ENCODE measurements around the gene HAPLN1.
"Not testable (repeated sequence)": the region's sequence is repeated elsewhere in the genome, so short reads cannot be mapped to it uniquely, and the experiment has no call there.

HAPLN1 gene

DNA sequence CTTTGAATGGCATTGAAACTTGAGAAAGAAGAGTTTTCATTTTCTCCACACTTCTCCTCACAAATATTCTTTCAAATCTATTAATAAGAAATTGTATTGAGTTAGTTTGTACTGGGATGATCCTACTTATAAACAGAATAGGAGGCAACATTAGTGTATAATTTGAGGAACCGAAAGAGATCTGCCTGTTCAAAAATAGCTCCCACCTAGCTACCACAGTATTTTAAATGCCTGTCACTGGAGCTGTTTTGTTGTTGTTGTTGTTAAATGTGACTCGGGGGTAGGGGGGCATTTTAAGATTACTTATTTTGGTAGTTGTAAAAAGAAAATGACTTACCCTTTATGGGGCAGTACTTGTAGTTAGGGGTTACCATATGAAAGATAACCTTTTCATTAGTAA, 20.1 kb upstream of the HAPLN1 start:
- no peaks in the 10 kb centered on the region for H3K9me3 ChIP-seq (replicated peaks; ENCODE audit: insufficient read depth, low read length)
- H3K27me3 ChIP-seq (replicated peaks; ENCODE audit: insufficient read depth, low read length): no peaks in the 10 kb centered on the region
- H3K4me2 ChIP-seq (ENCODE audit: low read depth, low read length): peak overlapping the region; percentile 12; the same call in 1 of the 2 replicates
- DNase-seq: no peak
- TF ChIP-seq EZH2 (optimal IDR thresholded peaks at IDR 0.05; ENCODE audit: low read depth, low read length) (no peak), CTCF (IDR thresholded peaks at IDR 0.05; ENCODE audit: low read length) (no peak), EZH2phosphoT487 (IDR thresholded peaks at IDR 0.05; ENCODE audit: low read length) (no peak)
- H3K4me1 ChIP-seq (ENCODE audit: low read length): no peaks in the 10 kb centered on the region
- no peaks in the 10 kb centered on the region for H3K79me2 ChIP-seq (ENCODE audit: low read length)
- H2AFZ ChIP-seq (ENCODE audit: low read length): no peak overlapping the region
- H3F3A ChIP-seq (ENCODE audit: insufficient read depth, low read length): no peaks in the 10 kb centered on the region
- no peak overlapping the region for H3K9ac ChIP-seq (ENCODE audit: low read length)
- no peak overlapping the region; the same call in 1 of the 2 replicates for H3K27ac ChIP-seq (ENCODE audit: low read length)
- no peaks in the 10 kb centered on the region for H4K20me1 ChIP-seq (ENCODE audit: insufficient read depth, low read length)
- no peaks in the 10 kb centered on the region for H3K36me3 ChIP-seq (replicated peaks; ENCODE audit: insufficient read depth, low read length)
- no peak overlapping the region for H3K4me3 ChIP-seq (ENCODE audit: low read length)
- H3K9me2 ChIP-seq (replicated peaks; ENCODE audit: insufficient read depth, low read length): no peaks in the 10 kb centered on the region

GRCh38 chr5:83736169-83736568, 15.5 kb upstream of the HAPLN1 start:
- not testable (repeated sequence) for H3K4me3 ChIP-seq (ENCODE audit: low read length); H3K9me2 ChIP-seq (replicated peaks; ENCODE audit: insufficient read depth, low read length); H3K9me3 ChIP-seq (replicated peaks; ENCODE audit: insufficient read depth, low read length); H3K4me1 ChIP-seq (ENCODE audit: low read length); DNase-seq; H3K27me3 ChIP-seq (replicated peaks; ENCODE audit: insufficient read depth, low read length); H3K4me2 ChIP-seq (ENCODE audit: low read depth, low read length); H3K27ac ChIP-seq (ENCODE audit: low read length); H3K79me2 ChIP-seq (ENCODE audit: low read length); H3K36me3 ChIP-seq (replicated peaks; ENCODE audit: insufficient read depth, low read length); H4K20me1 ChIP-seq (ENCODE audit: insufficient read depth, low read length); H2AFZ ChIP-seq (ENCODE audit: low read length); H3K9ac ChIP-seq (ENCODE audit: low read length); H3F3A ChIP-seq (ENCODE audit: insufficient read depth, low read length)

DNA sequence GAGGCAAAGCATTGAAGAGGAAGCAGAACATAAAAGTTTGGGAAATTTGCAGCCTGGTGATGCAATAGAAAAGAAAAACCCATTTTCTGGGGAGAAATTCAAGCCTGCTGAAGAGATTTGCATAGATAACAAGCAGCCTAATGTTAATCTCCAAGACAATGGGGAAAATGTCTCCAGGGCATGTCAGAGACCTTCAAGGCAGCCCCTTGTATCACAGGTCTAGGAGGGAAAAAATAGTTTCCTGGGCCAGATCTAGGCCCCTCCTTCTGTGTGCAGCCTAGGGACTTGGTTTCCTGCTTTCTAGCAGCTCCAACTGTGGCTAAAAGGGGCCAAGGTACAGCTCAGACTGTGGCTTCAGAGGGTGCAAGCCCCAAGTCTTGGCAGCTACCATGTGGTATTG, 14.4 kb upstream of the HAPLN1 start:
- H3K9ac ChIP-seq (ENCODE audit: low read length); H2AFZ ChIP-seq (ENCODE audit: low read length); H3K79me2 ChIP-seq (ENCODE audit: low read length); H3K36me3 ChIP-seq (replicated peaks; ENCODE audit: insufficient read depth, low read length); H3K4me1 ChIP-seq (ENCODE audit: low read length); H3K4me3 ChIP-seq (ENCODE audit: low read length); H3K9me2 ChIP-seq (replicated peaks; ENCODE audit: insufficient read depth, low read length); H3K27ac ChIP-seq (ENCODE audit: low read length); H3K27me3 ChIP-seq (replicated peaks; ENCODE audit: insufficient read depth, low read length); H3K9me3 ChIP-seq (replicated peaks; ENCODE audit: insufficient read depth, low read length); H3K4me2 ChIP-seq (ENCODE audit: low read depth, low read length); H3F3A ChIP-seq (ENCODE audit: insufficient read depth, low read length); H4K20me1 ChIP-seq (ENCODE audit: insufficient read depth, low read length); DNase-seq: not testable (repeated sequence)

- Histone ChIP-seq H3F3A (ENCODE audit: insufficient read depth, low read length) (no peaks in the 10 kb centered on the region), H3K4me1 (ENCODE audit: low read length) (peaks cover 5% of the 10 kb centered on the region; the same call in 1 of the 2 replicates), H3K36me3 (replicated peaks; ENCODE audit: insufficient read depth, low read length) (no peaks in the 10 kb centered on the region), H3K27me3 (replicated peaks; ENCODE audit: insufficient read depth, low read length) (no peaks in the 10 kb centered on the region), H2AFZ (ENCODE audit: low read length) (no peak overlapping the region), H3K9ac (ENCODE audit: low read length) (no peak overlapping the region), H3K9me3 (replicated peaks; ENCODE audit: insufficient read depth, low read length) (no peaks in the 10 kb centered on the region), H3K4me3 (ENCODE audit: low read length) (no peak overlapping the region), H3K4me2 (ENCODE audit: low read depth, low read length) (no peak overlapping the region), H3K79me2 (ENCODE audit: low read length) (no peaks in the 10 kb centered on the region), H3K27ac (ENCODE audit: low read length) (no peak overlapping the region), H4K20me1 (ENCODE audit: insufficient read depth, low read length) (no peaks in the 10 kb centered on the region), H3K9me2 (replicated peaks; ENCODE audit: insufficient read depth, low read length) (no peaks in the 10 kb centered on the region)
- TF ChIP-seq CTCF (IDR thresholded peaks at IDR 0.05; ENCODE audit: low read length): no peak
- no peak for TF ChIP-seq EZH2 (optimal IDR thresholded peaks at IDR 0.05; ENCODE audit: low read depth, low read length)
- no peak for TF ChIP-seq EZH2phosphoT487 (IDR thresholded peaks at IDR 0.05; ENCODE audit: low read length)
- DNase-seq: no peak
Observed at GRCh38 chr5:83731638-83732037, 11.0 kb upstream of the HAPLN1 start.
